Hippocampal formation (tissue), 2 donors: ENCODE data around the gene GOLT1B.

Experiments used
- DNase-seq, 2 donors: peaks; one replicate each; lab custom pipeline; 2025; lab: John Stamatoyannopoulos, UW

The GOLT1B gene

GRCh38 chr12:21566223-21566906 is 64.8 kb downstream of the GOLT1B start:
- no peak for DNase-seq

GRCh38 chr12:21566907-21567394 is 65.4 kb downstream of the GOLT1B start:
- no peak for DNase-seq
